Osteocyte (in vitro differentiated cells): ENCODE data around the gene ATP2C1. TPM values are rescaled to one million over a fixed set of nuclear protein-coding genes. Genes with fewer than 3 reads are reported as not detected.

ENCODE experiments used
- DNase-seq: peaks from one replicate; pipeline ENCODE4 v3.0.0; 2021; ENCODE audit warnings: mixed read lengths; ENCODE audit not compliant: unreplicated experiment; ENCODE audit errors: extremely low spot score
- H3K27ac Mint-ChIP-seq: one replicate; pipeline ENCODE4 v1.8.0; 2021; ENCODE audit warnings: mild to moderate bottlenecking, mixed read lengths; ENCODE audit not compliant: unreplicated experiment
- H3K27me3 Mint-ChIP-seq: one replicate; pipeline ENCODE4 v1.8.0; 2021; ENCODE audit warnings: mixed read lengths; ENCODE audit not compliant: unreplicated experiment
- H3K36me3 Mint-ChIP-seq: one replicate; pipeline ENCODE4 v1.8.0; 2021; ENCODE audit warnings: mixed read lengths; ENCODE audit not compliant: unreplicated experiment
- H3K4me1 Mint-ChIP-seq: one replicate; pipeline ENCODE4 v1.8.0; 2021; ENCODE audit warnings: mixed read lengths; ENCODE audit not compliant: unreplicated experiment
- H3K4me3 Mint-ChIP-seq: one replicate; pipeline ENCODE4 v1.8.0; 2021; ENCODE audit warnings: mild to moderate bottlenecking, moderate library complexity, mixed read lengths; ENCODE audit not compliant: unreplicated experiment
- H3K9me3 Mint-ChIP-seq: one replicate; pipeline ENCODE4 v1.8.0; 2021; ENCODE audit warnings: mixed read lengths; ENCODE audit not compliant: unreplicated experiment
- total RNA-seq: library from RNA; stranded (reverse); gene quantifications from 2 replicates; pipeline ENCODE4 v1.2.1, GENCODE V29; 2021
- TF ChIP-seq, protein P1 (sequence below): fragments of 200-600 bp; sonication (generic); IDR thresholded peaks from 2 replicates; pipeline ENCODE4 v1.5.0; 2021; ENCODE audit warnings: antibody characterized with exemption, mild to moderate bottlenecking, moderate library complexity

The ATP2C1 gene
- total RNA-seq, 1 donor from 2014 or later: 68.3 TPM

DNA sequence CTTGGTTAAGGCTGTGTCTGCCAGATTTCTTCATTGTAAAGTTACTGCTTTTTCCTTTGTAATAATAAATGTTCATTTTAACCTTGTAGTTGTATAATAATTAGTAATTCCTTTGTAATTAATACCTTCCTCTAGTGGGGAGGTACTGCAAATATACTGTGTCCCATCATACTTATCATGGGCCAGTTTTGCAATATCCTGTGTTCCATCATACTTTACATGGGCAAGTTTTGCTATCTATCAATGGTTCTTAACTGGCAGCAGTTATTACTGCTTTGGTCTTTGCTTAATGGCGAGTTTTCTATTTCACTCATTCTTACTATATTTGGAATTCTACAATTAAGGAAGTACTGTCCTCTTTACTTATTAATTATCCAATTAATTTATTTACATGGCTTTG, 10.6 kb downstream of the ATP2C1 start:
- no peaks in the 10 kb centered on the region for H3K36me3 Mint-ChIP-seq
- DNase-seq: no peak
- H3K27me3 Mint-ChIP-seq: no peaks in the 10 kb centered on the region
- TF ChIP-seq, protein P1, sequence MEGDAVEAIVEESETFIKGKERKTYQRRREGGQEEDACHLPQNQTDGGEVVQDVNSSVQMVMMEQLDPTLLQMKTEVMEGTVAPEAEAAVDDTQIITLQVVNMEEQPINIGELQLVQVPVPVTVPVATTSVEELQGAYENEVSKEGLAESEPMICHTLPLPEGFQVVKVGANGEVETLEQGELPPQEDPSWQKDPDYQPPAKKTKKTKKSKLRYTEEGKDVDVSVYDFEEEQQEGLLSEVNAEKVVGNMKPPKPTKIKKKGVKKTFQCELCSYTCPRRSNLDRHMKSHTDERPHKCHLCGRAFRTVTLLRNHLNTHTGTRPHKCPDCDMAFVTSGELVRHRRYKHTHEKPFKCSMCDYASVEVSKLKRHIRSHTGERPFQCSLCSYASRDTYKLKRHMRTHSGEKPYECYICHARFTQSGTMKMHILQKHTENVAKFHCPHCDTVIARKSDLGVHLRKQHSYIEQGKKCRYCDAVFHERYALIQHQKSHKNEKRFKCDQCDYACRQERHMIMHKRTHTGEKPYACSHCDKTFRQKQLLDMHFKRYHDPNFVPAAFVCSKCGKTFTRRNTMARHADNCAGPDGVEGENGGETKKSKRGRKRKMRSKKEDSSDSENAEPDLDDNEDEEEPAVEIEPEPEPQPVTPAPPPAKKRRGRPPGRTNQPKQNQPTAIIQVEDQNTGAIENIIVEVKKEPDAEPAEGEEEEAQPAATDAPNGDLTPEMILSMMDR: no peak
- H3K4me3 Mint-ChIP-seq: no peak overlapping the region
- no peak overlapping the region for H3K27ac Mint-ChIP-seq
- H3K9me3 Mint-ChIP-seq: no peaks in the 10 kb centered on the region
- H3K4me1 Mint-ChIP-seq: peaks cover 42% of the 10 kb centered on the region

DNA sequence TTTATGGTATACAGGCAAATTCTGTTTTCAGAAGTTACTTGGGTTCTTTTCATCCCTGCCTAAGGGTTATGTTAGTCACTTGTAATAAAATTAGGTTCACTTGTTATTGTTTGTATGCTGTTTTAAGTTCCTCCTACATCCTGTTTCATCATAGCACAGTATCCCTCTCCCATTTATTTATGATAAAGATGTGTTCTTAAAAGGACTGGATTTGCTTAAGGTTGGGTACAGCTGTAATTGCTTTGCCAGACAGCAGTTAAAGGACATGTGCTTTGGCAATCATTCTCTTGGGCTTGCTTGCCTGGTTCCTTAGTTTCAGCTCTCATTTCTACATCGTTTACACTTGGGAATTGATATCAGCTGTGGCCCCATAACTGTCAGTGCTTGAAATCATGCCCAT, 11.7 kb downstream of the ATP2C1 start:
- H3K9me3 Mint-ChIP-seq: no peaks in the 10 kb centered on the region
- DNase-seq: no peak
- TF ChIP-seq, protein P1: no peak
- H3K36me3 Mint-ChIP-seq: no peaks in the 10 kb centered on the region
- H3K4me3 Mint-ChIP-seq: no peak overlapping the region
- H3K27me3 Mint-ChIP-seq: no peaks in the 10 kb centered on the region
- peaks cover 40% of the 10 kb centered on the region for H3K4me1 Mint-ChIP-seq
- H3K27ac Mint-ChIP-seq: peak overlapping the region; percentile 58

DNA sequence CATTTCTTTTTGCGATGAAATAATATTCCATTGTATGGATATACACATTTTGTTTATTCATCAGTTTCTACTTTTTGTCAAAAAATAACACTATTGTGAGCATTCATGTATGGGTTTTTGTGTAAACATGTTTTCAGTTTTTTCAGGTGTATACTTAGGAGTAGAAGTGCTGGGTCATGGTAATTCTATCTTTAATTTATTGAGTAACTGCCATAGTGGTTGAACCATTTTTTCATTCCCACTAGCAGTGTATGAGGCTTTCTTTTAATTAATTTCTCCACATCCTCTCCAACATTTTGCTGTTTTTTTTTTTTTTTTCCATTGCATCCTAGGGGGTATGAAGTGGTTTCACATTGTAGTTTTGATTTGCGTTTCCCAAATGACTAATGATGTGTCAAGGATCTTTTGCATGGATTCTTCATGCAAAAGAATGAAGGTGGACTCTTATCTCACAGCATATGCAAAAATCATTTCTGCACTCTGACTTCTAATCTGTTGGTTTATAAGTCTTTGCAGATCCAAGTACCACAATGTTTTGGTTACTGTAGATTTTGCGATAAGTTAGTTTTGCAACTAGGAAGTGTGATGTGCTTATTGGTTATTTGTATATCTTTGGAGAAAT, 12.6 kb downstream of the ATP2C1 start:
- Mint-ChIP-seq H3K9me3 (no peaks in the 10 kb centered on the region), H3K4me1 (peaks cover 30% of the 10 kb centered on the region), H3K4me3 (no peak overlapping the region), H3K27me3 (no peaks in the 10 kb centered on the region), H3K27ac (peak overlapping the region; percentile 35), H3K36me3 (no peaks in the 10 kb centered on the region)
- DNase-seq: no peak
- TF ChIP-seq, protein P1: no peak

DNA sequence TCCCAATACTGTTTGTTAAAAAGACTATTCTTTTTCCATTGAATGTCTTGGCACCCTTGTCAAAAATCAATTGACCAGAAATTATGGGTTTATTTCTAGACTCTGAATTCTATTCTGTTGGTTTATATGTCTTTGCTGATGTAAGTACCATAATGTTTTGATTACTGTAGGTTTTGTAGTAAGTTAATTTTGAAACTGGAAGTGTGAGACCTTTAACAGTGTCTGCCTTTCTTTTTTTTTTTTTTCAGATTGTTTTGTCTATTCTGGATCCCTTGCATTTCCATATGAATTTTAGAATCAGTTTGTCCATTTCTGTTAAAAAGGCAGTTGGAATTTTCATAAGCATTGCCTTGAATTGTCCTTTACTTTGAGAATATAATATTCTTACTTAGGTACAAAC, 13.6 kb downstream of the ATP2C1 start:
- Mint-ChIP-seq H3K4me1 (peaks cover 26% of the 10 kb centered on the region), H3K9me3 (no peaks in the 10 kb centered on the region), H3K27me3 (no peaks in the 10 kb centered on the region), H3K4me3 (no peak overlapping the region), H3K36me3 (no peaks in the 10 kb centered on the region), H3K27ac (no peak overlapping the region)
- no peak for DNase-seq
- TF ChIP-seq, protein P1: no peak

DNA sequence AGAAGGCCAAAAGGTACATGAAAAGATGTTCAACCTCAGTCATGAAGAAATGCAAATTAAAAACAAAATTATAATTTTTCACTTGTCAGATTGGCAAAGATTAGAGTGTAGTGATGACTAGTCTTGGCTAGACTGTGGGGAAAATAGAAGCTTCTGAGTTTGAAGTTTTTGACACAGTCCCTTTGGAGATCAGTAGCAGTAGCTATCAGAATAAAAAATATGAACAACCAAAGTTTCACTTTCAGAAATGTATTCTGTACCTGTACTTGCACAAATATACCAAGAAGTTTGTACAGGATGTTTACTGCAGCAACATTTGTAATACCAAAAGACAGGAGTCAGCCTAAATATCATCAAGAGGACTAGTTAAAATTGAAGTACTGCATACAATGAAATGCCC, 14.1 kb downstream of the ATP2C1 start:
- H3K9me3 Mint-ChIP-seq: no peaks in the 10 kb centered on the region
- H3K27ac Mint-ChIP-seq: no peak overlapping the region
- H3K27me3 Mint-ChIP-seq: no peaks in the 10 kb centered on the region
- H3K36me3 Mint-ChIP-seq: no peaks in the 10 kb centered on the region
- peaks cover 26% of the 10 kb centered on the region for H3K4me1 Mint-ChIP-seq
- no peak for DNase-seq
- no peak overlapping the region for H3K4me3 Mint-ChIP-seq
- TF ChIP-seq, protein P1: no peak
